K562 (cell line): Measurements from ENCODE around the gene TMC8. TPM values are rescaled to one million over a fixed set of nuclear protein-coding genes. Genes with fewer than 3 reads are reported as not detected.

ENCODE experiments used
- ARID4B ChIP-seq: sonication (generic); formaldehyde crosslinking; IDR thresholded peaks from 2 replicates; pipeline ENCODE4 v1.8.0; 2022; ENCODE audit warnings: mild to moderate bottlenecking, missing genetic modification reagents
- ELF4 ChIP-seq: fragments of 450-650 bp; formaldehyde crosslinking; IDR thresholded peaks from 2 replicates; pipeline ENCODE4 v1.4.0; 2022; ENCODE audit warnings: missing genetic modification characterization
- EP300 ChIP-seq: IDR thresholded peaks from 2 replicates; pipeline ENCODE4 v1.6.1; 2012; ENCODE audit warnings: low read length, improper control_type of control experiment
- ETV5 ChIP-seq: sonication (generic); formaldehyde crosslinking; IDR thresholded peaks from 2 replicates; pipeline ENCODE4 v1.4.0; 2020; ENCODE audit warnings: low read depth, mild to moderate bottlenecking, missing genetic modification reagents
- KHSRP ChIP-seq: fragments of 450-650 bp; IDR thresholded peaks from 2 replicates; pipeline ENCODE4 v1.6.1; 2017
- KLF1 ChIP-seq: fragments of 450-650 bp; IDR thresholded peaks from 2 replicates; pipeline ENCODE4 v1.6.1; 2016; ENCODE audit warnings: missing genetic modification characterization, missing compliant biosample characterization
- PREB ChIP-seq: sonication (generic); formaldehyde crosslinking; IDR thresholded peaks from 2 replicates; pipeline ENCODE4 v1.8.1; 2023; ENCODE audit warnings: mild to moderate bottlenecking, missing genetic modification reagents
- PYGO2 ChIP-seq: fragments of 450-650 bp; IDR thresholded peaks from 2 replicates; pipeline ENCODE4 v1.6.1; 2016; ENCODE audit warnings: mild to moderate bottlenecking, missing genetic modification characterization, moderate library complexity, missing compliant biosample characterization
- SMAD3 ChIP-seq: fragments of 450-650 bp; formaldehyde crosslinking; conservative IDR thresholded peaks from 2 replicates; pipeline ENCODE4 v1.4.0; 2020; ENCODE audit warnings: mild to moderate bottlenecking
- SPI1 ChIP-seq: IDR thresholded peaks from 2 replicates; pipeline ENCODE4 v1.6.1; 2011; ENCODE audit warnings: low read depth, low read length, control low read depth, borderline replicate concordance
- USF2 ChIP-seq: sonication (generic); formaldehyde crosslinking; IDR thresholded peaks from 2 replicates; pipeline ENCODE4 v1.5.0; 2020; ENCODE audit warnings: missing genetic modification reagents
- ZC3H8 ChIP-seq: fragments of 450-650 bp; IDR thresholded peaks from 2 replicates; pipeline ENCODE4 v1.6.1; 2017
- polyA plus RNA-seq, 8 experiments: library from polyadenylated mRNA; depleted of rRNA in 4 of 8; stranded (reverse) in 5 of 8; unstranded in 3 of 8; fragments of >200 nt; fragmentation: Nextera tagmentation in 2 of 8; fragmentation: Illumina TruSeq in 1 of 8; extraction: Ambion mirVana in 2 of 8; extraction: Trizol in 1 of 8; gene quantifications; 2 replicates each; pipeline versions ENCODE4 v1.2.1 to v1.2.3, GENCODE V29; 2011 to 2014; ENCODE audit warnings: inconsistent platforms in 1 of 8, missing spikeins in 1 of 8
- total RNA-seq, 7 experiments: library from RNA; depleted of rRNA in 6 of 7; stranded (reverse); fragments of >200 nt in 6 of 7; fragmentation: Illumina TruSeq in 2 of 7; extraction: Trizol in 2 of 7; gene quantifications; 2 replicates each; pipeline versions ENCODE4 v1.2.1 to v1.2.3, GENCODE V29; 2011 to 2021; ENCODE audit warnings: low replicate concordance in 1 of 7
- TF ChIP-seq, protein P1 (sequence below): IDR thresholded peaks from 3 replicates; pipeline ENCODE4 v1.6.1; 2011; ENCODE audit warnings: borderline replicate concordance, mild to moderate bottlenecking, moderate library complexity; ENCODE audit not compliant: insufficient read length; ENCODE audit errors: extremely low read depth
- TF ChIP-seq, protein P2 (sequence below): sonication (generic); formaldehyde crosslinking; IDR thresholded peaks from 2 replicates; pipeline ENCODE4 v1.9.0; 2022; ENCODE audit warnings: mild to moderate bottlenecking, missing genetic modification reagents
- TF ChIP-seq, protein P3 (sequence below): fragments of 450-650 bp; formaldehyde crosslinking; IDR thresholded peaks from 2 replicates; pipeline ENCODE4 v1.4.0; 2020; ENCODE audit warnings: mild to moderate bottlenecking, mixed read lengths

TMC8 gene
- total and polyA plus RNA-seq, 9 of the 15 experiments (the other 6 are each of a cell fraction or from before 2014, with no cell fraction given), result 0.13 to 10.9 (median 2.8) TPM

GRCh38 chr17:78128551-78129350 lies 1.8 kb upstream of the TMC8 start, which contains the start of gene TMC6 (continued):
- TF ChIP-seq, protein P1, sequence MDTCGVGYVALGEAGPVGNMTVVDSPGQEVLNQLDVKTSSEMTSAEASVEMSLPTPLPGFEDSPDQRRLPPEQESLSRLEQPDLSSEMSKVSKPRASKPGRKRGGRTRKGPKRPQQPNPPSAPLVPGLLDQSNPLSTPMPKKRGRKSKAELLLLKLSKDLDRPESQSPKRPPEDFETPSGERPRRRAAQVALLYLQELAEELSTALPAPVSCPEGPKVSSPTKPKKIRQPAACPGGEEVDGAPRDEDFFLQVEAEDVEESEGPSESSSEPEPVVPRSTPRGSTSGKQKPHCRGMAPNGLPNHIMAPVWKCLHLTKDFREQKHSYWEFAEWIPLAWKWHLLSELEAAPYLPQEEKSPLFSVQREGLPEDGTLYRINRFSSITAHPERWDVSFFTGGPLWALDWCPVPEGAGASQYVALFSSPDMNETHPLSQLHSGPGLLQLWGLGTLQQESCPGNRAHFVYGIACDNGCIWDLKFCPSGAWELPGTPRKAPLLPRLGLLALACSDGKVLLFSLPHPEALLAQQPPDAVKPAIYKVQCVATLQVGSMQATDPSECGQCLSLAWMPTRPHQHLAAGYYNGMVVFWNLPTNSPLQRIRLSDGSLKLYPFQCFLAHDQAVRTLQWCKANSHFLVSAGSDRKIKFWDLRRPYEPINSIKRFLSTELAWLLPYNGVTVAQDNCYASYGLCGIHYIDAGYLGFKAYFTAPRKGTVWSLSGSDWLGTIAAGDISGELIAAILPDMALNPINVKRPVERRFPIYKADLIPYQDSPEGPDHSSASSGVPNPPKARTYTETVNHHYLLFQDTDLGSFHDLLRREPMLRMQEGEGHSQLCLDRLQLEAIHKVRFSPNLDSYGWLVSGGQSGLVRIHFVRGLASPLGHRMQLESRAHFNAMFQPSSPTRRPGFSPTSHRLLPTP, result no peak
- TF ChIP-seq USF2, result peak; percentile 73
- TF ChIP-seq KLF1 (tag), result 0 out of 2 replicates have a peak, but pooled peaks have one; percentile 22
- peak; percentile 88 for TF ChIP-seq ETV5 (CRISPR knock-in tag)
- TF ChIP-seq ARID4B (CRISPR knock-in tag), result peak; percentile 81; the same call in 1 of the 2 replicates
- TF ChIP-seq, protein P2, sequence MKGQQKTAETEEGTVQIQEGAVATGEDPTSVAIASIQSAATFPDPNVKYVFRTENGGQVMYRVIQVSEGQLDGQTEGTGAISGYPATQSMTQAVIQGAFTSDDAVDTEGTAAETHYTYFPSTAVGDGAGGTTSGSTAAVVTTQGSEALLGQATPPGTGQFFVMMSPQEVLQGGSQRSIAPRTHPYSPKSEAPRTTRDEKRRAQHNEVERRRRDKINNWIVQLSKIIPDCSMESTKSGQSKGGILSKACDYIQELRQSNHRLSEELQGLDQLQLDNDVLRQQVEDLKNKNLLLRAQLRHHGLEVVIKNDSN (CRISPR knock-in tag), result peak; percentile 70
- TF ChIP-seq EP300, result peak; percentile 92
- TF ChIP-seq ELF4 (CRISPR knock-in tag), result peak; percentile 59; the same call in 1 of the 2 replicates
- TF ChIP-seq PYGO2 (tag), result no peak
- no peak for TF ChIP-seq KHSRP
- TF ChIP-seq SPI1, result peak; percentile 84
- TF ChIP-seq, protein P3, sequence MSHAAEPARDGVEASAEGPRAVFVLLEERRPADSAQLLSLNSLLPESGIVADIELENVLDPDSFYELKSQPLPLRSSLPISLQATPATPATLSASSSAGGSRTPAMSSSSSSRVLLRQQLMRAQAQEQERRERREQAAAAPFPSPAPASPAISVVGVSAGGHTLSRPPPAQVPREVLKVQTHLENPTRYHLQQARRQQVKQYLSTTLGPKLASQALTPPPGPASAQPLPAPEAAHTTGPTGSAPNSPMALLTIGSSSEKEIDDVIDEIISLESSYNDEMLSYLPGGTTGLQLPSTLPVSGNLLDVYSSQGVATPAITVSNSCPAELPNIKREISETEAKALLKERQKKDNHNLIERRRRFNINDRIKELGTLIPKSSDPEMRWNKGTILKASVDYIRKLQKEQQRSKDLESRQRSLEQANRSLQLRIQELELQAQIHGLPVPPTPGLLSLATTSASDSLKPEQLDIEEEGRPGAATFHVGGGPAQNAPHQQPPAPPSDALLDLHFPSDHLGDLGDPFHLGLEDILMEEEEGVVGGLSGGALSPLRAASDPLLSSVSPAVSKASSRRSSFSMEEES (CRISPR knock-in tag), result peak; percentile 98
- 0 out of 2 replicates have a peak, but pooled peaks have one; percentile 13 for TF ChIP-seq SMAD3 (CRISPR knock-in tag)
- TF ChIP-seq PREB (CRISPR knock-in tag), result no peak
- TF ChIP-seq ZC3H8, result no peak
